IPS-18a (cell line): ENCODE data around the gene TSPO.
A peak's percentile ranks its signal among the peaks of the same experiment; 100 is the strongest.

Experiments
- H3K27ac ChIP-seq: one replicate; pipeline ENCODE4 v1.5.1; 2013; ENCODE audit warnings: low read length
- H3K27me3 ChIP-seq: one replicate; pipeline ENCODE4 v1.6.1; 2013; ENCODE audit warnings: mild to moderate bottlenecking, low read length; ENCODE audit not compliant: control insufficient read depth, insufficient read depth
- H3K36me3 ChIP-seq: one replicate; pipeline ENCODE4 v1.6.1; 2013; ENCODE audit warnings: low read depth, low read length; ENCODE audit not compliant: control insufficient read depth
- H3K4me1 ChIP-seq: one replicate; pipeline ENCODE4 v1.6.1; 2013; ENCODE audit warnings: low read depth, low read length; ENCODE audit not compliant: control insufficient read depth
- H3K4me3 ChIP-seq: one replicate; pipeline ENCODE4 v1.5.1; 2013; ENCODE audit warnings: low read length
- H3K9ac ChIP-seq: one replicate; pipeline ENCODE4 v1.6.1; 2013; ENCODE audit warnings: mild to moderate bottlenecking, low read length, moderate library complexity
- H3K9me3 ChIP-seq: one replicate; pipeline ENCODE4 v1.6.1; 2013; ENCODE audit warnings: low read depth, low read length; ENCODE audit not compliant: control insufficient read depth

The TSPO gene

DNA sequence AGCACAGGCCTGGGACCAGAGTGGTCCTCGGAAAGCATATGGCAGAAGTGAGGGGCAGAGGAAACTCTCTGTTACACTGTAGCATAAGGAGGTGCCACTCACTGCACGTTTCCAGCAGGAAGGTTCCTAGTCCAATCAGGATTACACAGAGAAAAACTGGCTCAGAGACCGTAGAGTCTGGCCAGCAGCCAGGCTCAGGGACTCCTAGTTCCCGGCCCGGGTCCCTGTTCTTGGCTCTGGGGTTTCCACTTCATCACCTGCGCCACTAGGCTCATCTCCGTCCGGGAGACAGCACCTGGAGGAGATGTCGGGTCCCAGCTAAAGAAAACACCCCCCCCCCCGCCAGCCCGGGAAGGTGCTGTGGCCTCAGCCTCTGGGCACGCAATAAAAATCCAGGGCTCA is 34.5 kb downstream of the TSPO start:
- H3K4me3 ChIP-seq, result peak overlapping the region; percentile 96
- peaks cover 11% of the 10 kb centered on the region for H3K4me1 ChIP-seq
- H3K9me3 ChIP-seq, result no peaks in the 10 kb centered on the region
- H3K9ac ChIP-seq, result peak overlapping the region; percentile 93
- H3K36me3 ChIP-seq, result peaks cover 16% of the 10 kb centered on the region
- H3K27ac ChIP-seq, result no peak overlapping the region
- H3K27me3 ChIP-seq, result no peaks in the 10 kb centered on the region

DNA sequence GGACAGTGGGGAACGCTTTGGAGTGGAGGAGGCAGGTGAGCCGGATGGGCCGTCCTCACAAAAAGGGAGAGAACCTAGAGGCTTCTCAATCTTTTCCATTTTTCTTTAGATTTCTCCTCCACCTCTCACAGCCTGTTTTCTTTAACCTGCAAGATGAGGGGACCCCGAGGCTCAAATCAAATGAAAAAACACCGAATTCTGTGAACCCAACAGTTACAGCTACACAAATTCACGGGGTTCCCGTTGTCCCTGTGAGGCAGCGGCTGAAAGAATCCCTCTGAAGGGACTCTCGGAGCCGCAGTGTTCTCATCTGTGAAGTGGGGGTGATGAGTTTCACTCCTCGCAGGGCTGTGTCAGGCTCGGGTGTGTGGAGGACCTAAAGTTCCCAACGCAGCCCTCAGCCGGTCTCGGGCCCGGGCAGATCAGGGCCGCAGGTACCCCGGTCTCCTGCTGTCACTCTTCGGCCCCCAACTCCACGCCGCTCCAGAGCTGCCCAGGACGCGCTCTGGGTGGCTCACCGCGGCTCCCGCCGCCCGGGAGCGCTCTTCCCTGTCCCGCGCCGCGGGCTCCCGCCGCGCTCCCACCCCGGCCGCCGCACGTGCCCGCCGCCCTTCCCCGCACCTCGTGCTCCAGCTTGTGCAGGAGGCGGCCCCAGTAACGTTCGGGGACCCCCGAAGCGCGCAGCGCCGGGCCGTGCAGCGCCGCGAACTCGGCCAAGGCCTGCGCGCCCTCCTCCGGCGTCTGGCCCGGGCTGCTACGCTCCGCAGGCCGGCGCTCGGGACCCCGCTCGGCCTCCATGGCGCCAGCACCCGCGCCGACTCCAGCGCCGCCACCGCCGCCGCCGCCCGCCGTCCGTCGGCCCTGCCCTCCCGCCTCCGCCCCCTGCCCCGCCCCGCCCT is 35.2 kb downstream of the TSPO start, which contains the start of gene TTLL12:
TSS of gene TTLL12 (minus strand) at position 863 of the 899 bp plus-strand sequence. CDS start at position 798, 65 bp downstream.
- peaks cover 10% of the 10 kb centered on the region for H3K36me3 ChIP-seq
- H3K27me3 ChIP-seq, result no peaks in the 10 kb centered on the region
- H3K9me3 ChIP-seq, result no peaks in the 10 kb centered on the region
- peak within 1 kb of the TSS; percentile 93 for H3K9ac ChIP-seq
- peaks cover 11% of the 10 kb centered on the region for H3K4me1 ChIP-seq
- peak within 1 kb of the TSS; percentile 81 for H3K27ac ChIP-seq
- H3K4me3 ChIP-seq, result peak within 1 kb of the TSS; percentile 96

DNA sequence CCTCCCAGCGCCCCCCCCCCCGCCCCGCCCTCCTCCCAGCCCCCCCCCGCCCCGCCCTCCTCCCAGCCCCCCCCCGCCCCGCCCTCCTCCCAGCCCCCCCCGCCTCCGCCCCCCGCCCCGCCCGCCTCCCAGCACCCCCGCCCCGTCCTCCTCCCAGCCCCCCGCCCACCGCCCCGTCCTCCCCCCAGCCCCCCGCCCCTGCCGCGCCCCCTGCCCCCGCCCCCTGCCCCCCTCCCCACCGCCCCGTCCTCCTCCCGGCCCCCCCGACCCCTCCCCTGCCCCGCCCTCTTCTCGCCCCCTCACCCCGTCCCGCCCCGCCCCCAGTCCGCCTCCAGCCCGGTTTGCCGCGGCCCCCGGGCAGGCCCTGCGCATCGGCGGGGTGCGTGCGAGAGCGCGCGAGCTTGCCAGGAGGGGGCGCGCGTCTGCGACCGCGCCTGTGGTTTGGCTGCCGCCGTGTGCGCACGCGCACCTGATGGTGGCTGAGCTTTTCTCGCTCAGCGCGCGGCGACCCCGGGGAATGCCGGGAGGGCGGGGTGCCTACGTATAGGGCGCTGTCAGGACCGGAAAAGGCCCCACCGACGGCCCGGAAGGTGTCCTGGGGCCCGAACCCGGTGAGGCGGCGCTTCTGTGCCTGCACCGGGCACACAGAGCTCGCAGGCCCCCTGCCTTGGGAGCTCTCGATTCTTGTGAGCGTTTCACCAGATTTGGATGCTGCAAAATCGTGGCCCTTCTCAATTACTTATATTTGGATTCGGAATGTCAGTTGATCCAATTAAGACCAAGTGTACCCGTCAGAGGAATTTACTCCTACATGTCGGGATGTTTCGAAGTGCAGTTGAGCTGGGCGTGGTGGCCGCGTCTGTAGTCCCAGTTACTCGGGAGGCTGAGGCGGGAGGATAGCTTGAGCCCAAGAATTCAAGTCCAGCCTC is 36.1 kb downstream of the TSPO start:
- Histone ChIP-seq H3K36me3 (peaks cover 3% of the 10 kb centered on the region), H3K27me3 (no peaks in the 10 kb centered on the region), H3K9ac (no peak overlapping the region), H3K27ac (peak overlapping the region; percentile 81), H3K9me3 (no peaks in the 10 kb centered on the region), H3K4me1 (peaks cover 11% of the 10 kb centered on the region), H3K4me3 (peak overlapping the region; percentile 50)

GRCh38 chr22:43188829-43189545 is 37.6 kb downstream of the TSPO start:
- Histone ChIP-seq H3K4me1 (peaks cover 11% of the 10 kb centered on the region), H3K27me3 (no peaks in the 10 kb centered on the region)

GRCh38 chr22:43191831-43192230 is 40.5 kb downstream of the TSPO start:
- H3K36me3 ChIP-seq, result no peaks in the 10 kb centered on the region
- no peaks in the 10 kb centered on the region for H3K4me1 ChIP-seq
- no peaks in the 10 kb centered on the region for H3K9me3 ChIP-seq
- no peak overlapping the region for H3K4me3 ChIP-seq
- H3K27ac ChIP-seq, result no peak overlapping the region
- no peak overlapping the region for H3K9ac ChIP-seq
- no peaks in the 10 kb centered on the region for H3K27me3 ChIP-seq

More at GRCh38 chr22:43188829-43189545, 37.6 kb downstream of the TSPO start:
- no peak overlapping the region for H3K9ac ChIP-seq
- H3K36me3 ChIP-seq, result no peaks in the 10 kb centered on the region
- no peak overlapping the region for H3K4me3 ChIP-seq
- H3K9me3 ChIP-seq, result no peaks in the 10 kb centered on the region
- no peak overlapping the region for H3K27ac ChIP-seq

DNA sequence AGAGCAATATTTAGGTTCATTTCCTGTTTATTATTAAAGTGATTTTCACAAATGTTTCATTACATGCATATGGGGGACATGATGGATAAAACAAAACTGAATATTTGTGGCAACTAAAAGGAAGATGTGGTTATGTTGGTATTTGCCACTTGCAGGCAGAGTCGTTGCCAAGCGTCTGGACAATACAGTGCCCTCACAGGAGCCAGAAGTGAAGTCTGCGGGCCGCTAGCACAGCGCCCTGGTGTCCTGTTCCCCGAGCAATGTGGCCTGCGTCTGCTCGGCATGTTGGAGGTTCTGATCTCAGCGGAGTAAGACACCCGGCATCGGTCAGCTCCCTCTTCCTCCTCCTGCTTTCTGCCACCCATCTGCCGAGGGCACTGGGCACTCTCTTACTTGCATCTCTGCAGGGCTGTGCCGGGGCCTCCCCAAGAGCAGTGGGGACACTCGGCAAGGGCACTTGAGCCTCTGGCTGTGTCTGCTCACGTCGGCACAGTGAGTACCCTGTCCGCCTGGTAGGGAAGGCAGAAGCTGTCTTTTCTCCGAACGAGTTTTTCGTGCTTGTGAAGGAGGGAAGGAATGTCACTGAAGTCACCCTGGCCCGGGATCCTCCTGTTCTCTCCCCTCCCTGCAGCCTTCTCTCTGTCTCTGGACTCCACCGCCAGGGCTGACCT is 46.0 kb downstream of the TSPO start:
- Histone ChIP-seq H3K9ac (no peak overlapping the region), H3K36me3 (no peaks in the 10 kb centered on the region), H3K27ac (no peak overlapping the region)

DNA sequence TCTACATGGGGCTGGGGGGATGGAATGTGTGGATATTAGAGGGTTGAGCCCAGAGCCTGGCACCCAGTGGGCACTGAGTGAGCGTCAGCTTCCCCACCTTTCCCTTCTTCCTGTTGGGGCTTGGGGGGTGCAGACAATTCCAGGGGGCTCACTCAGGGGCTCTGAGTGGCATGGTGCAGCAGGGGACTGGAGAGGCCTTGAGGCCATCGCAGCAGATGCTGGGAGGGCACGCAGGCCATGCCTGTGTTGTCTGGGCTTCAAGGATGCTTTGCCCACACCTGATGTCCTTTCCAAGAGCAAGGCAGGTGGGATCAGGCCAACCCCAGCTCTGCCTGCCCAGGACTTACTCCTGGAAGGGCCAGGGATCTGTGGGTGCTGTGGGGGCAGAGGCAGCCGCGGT is 46.8 kb downstream of the TSPO start:
- Histone ChIP-seq H3K36me3 (no peaks in the 10 kb centered on the region), H3K9me3 (no peaks in the 10 kb centered on the region), H3K4me3 (no peak overlapping the region), H3K9ac (no peak overlapping the region), H3K27ac (no peak overlapping the region), H3K27me3 (no peaks in the 10 kb centered on the region), H3K4me1 (no peaks in the 10 kb centered on the region)

More for the DNA sequence above, 46.0 kb downstream of the TSPO start:
- H3K9me3 ChIP-seq, result no peaks in the 10 kb centered on the region
- no peak overlapping the region for H3K4me3 ChIP-seq
- no peaks in the 10 kb centered on the region for H3K4me1 ChIP-seq
- H3K27me3 ChIP-seq, result no peaks in the 10 kb centered on the region

GRCh38 chr22:43198936-43199335 is 47.6 kb downstream of the TSPO start:
- Histone ChIP-seq H3K4me1 (no peaks in the 10 kb centered on the region), H3K27ac (no peak overlapping the region), H3K36me3 (no peaks in the 10 kb centered on the region), H3K4me3 (no peak overlapping the region), H3K9me3 (no peaks in the 10 kb centered on the region), H3K27me3 (no peaks in the 10 kb centered on the region), H3K9ac (no peak overlapping the region)

DNA sequence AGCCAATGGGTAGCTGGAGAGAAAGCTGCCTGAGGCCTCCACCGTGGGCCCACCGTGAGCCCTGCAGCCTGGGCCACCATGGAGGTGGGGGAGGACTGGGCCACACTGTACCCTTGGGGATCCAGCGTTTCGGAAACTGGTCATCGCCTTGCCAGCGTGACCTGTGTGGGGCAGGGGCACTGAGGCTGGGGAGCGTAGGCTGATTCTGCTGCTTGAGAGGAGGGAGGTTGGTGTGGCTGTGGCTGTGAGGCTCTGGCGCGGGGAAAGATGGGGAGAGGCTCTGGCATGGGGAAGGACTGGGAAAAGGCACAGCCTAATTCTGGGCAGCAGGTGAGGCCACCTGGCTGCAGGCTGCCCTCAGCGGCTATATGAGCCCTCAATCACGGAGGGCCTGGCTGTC is 48.2 kb downstream of the TSPO start:
- Histone ChIP-seq H3K27ac (no peak overlapping the region), H3K9me3 (no peaks in the 10 kb centered on the region), H3K4me3 (no peak overlapping the region), H3K36me3 (no peaks in the 10 kb centered on the region), H3K9ac (no peak overlapping the region), H3K27me3 (no peaks in the 10 kb centered on the region), H3K4me1 (no peaks in the 10 kb centered on the region)

DNA sequence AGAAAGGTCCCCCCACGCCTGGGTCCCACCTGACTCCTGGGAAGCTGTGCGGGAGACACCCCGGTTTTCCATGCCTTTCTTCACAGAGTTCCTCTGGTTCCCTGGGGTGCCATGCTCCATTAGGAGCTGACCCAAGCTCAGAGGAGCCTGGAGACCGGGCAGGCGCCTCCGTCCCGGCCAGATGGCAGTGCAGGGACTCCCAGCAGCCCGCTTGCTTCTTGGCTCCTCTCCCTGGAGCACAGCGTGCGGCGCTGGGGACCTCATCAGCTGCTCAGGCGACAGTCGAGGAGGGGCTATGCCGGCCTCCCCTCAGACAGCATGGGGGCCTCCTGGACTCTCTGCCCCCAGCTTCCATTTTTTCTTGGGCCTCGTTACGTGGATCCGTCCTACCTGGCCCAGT is 48.7 kb downstream of the TSPO start:
- Histone ChIP-seq H3K4me3 (no peak overlapping the region), H3K4me1 (no peaks in the 10 kb centered on the region), H3K36me3 (no peaks in the 10 kb centered on the region), H3K9ac (no peak overlapping the region), H3K27me3 (no peaks in the 10 kb centered on the region), H3K27ac (no peak overlapping the region), H3K9me3 (no peaks in the 10 kb centered on the region)
